GM19099 (cell line): ENCODE data around the gene TRIL.

Source experiments
- POLR2A ChIP-seq: IDR thresholded peaks from 3 replicates; pipeline ENCODE4 v1.6.1; 2011; ENCODE audit warnings: low read depth; ENCODE audit not compliant: insufficient read length; ENCODE audit errors: extremely low read depth

The TRIL gene

GRCh38 chr7:28926871-28927597 is 31.1 kb downstream of the TRIL start:
- no peak for TF ChIP-seq POLR2A

DNA sequence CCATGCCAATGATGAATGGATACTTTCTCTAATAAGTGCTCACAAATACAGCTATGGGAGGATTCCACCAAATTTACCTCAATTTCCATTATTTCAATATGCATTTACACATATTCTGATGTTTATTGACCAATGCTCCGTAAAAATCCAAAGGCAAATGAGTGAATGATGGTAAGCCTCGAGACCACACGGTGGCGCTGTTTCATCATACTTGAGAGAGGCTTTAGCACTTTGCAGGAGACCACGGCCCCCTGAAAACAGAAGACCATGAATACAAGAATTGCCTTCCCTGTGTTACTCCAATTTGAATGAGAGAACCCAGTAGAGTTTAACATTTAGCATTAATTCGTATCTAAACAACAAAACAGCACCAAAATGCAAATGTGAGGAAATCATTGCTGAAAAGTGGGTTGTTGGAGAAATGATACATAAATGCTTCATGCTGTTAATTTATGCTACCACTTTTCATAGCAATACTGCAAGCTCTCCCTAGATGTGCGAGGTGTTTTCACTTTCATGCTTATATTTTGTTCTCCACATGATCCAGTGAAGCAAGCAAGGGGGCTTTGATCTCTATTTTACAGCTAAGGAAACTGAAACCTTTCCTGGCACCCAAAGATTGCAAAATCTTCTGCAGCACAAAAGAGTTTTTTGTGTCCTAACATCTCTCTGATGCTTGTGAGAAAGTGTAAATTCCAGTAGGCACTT is 35.4 kb downstream of the TRIL start:
- no peak for TF ChIP-seq POLR2A

DNA sequence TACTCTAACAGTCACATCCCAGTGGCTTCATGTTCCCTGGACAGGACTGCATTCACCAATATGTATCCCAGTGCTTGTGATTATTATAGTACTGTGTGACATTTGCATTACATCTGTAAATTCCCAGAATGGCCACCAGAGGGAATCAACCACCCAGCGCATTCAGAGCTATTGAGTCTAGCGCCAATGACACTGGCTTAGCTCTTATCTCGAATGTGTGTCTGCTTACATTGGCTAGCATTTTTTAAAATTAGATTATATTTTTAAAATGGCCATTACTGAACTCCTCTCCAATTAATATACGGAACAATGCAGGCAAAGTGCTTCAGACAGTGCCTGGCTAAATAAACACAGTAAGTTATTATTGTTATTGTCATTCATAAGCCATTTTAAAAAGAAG is 36.3 kb downstream of the TRIL start:
- TF ChIP-seq POLR2A, result no peak

DNA sequence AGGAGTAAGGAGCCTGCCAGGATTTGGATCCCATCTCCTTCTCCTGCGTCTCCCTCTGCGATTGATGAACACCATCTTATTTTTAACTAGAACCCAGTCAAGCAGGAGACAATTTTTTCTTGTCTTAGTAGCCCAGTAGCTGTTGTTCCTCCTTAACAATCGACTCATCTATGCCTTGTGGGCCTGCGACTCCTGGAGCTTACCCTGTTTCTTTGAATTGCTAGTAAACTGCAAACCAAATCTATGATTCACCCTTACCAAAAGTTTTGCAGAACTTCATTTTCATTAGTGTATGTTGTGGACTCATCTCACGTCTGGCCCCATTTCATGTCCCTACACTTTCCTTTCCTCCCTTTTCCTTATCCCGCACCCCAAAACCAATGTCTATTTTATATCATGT is 37.7 kb downstream of the TRIL start:
- no peak for TF ChIP-seq POLR2A

DNA sequence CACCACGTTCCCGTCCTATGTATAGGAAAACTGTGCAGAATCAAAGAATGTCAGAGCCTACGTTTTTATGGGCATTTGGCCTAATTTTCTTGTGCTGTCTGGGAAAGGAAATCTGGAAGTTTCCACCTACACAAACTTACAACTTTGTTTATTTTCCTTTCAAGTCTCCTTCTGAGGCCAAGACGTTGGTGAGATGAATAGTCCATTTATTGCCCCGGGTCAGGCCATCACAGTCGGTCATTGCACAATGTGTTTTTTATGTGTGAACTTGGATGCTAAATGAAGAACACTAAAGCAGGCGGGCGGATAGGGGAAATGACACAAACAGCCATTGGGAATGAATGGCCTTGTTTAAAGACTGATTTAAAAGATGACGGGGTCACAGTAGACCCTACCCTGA is 38.6 kb downstream of the TRIL start:
- no peak for TF ChIP-seq POLR2A

- TF ChIP-seq POLR2A, result no peak
Measured at GRCh38 chr7:28908775-28909174, 49.4 kb downstream of the TRIL start.

DNA sequence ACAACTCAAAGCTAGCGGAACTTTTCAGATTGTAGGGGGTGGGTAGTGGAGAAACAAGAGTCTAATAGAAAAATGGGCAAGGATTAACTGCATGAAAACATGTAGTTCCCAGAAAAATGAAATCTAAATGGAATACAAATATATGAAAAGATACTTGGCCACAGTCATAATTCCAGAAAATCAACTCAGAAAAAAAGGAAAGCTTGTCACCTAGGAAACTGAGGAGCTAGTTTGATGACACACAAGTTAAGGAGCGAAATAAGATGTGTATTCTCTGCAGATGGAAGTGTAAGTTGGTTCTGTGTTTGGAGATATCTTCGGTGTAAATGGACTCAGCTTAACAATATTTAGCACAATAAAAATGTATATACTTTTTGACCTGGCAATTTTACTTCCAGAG is 52.7 kb downstream of the TRIL start:
- TF ChIP-seq POLR2A, result no peak

DNA sequence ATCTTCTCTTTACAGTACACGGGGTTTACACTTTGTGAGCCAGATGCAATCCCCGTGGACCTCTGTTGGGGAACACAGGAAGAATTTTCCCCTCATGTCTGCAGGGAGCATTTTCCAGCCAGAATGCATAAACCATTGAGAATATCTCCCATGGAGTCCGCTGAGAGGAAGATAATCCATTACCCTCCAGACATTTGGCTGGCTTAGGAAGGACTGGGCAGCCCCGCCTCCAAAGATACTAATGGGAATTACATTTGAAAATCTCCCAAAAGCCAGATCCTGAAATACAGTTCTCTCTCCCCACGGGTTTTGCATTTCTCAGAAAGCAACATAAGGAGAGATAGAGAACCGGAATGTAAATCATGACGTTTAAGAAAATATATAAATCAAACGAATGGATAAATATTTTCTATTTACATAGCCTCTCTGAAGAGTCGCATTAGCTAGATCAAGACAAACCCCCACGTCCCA is 53.5 kb downstream of the TRIL start:
- TF ChIP-seq POLR2A, result no peak

- TF ChIP-seq POLR2A, result no peak
Measured at GRCh38 chr7:28903730-28904577, 54.2 kb downstream of the TRIL start.
